Heart left ventricle (tissue), 13 donors: ENCODE data around the gene KCNQ1.

ENCODE experiments used
- POLR2A ChIP-seq, 2 donors: fragments of 450-650 bp; IDR thresholded peaks; one replicate each; pipeline ENCODE4 v1.6.1; 2017; ENCODE audit warnings: antibody characterized with exemption in 2 of 2, mild to moderate bottlenecking in 2 of 2, moderate library complexity in 2 of 2
- TF ChIP-seq, protein P1 (sequence below), 12 donors: fragments of 200-600 bp; sonication (generic) in 4 of 12; IDR thresholded peaks; one replicate each; pipeline versions ENCODE4 v1.5.0 to v1.8.0; 2018 to 2022; ENCODE audit warnings: antibody characterized with exemption in 12 of 12, mild to moderate bottlenecking in 5 of 12
- donor health status: ischemic (EF 13 %, LVEDD 7.1; RV severe dilation, severe dysfunction).
- donor health status: DM: no; HTN: yes; CAD: no.
- donor health status: DM: no; HTN: no; CAD: no.
- donor health status: ischemic (EF 25% LVEDD 6.9; RV normal size, moderate dysfunction).
- donor health status: ischemic (EF 25% LVEDD 5.7; RV mildly dilated, moderate dysfunction).
- donor health status: ischemic (EF 35%, LVEDD 5.7; RV mildly dilated, moderate dysfunction).
- donor health status: nonischemic (EF 11% LVEDD 7.7; RV severe dilation, severe dysfunction).
- donor health status: DM: yes; HTN: yes; CAD: no.
- donor health status: PGD.
- donor health status: ischemic (EF 29% LVEDD 5.4; RV normal size, mild dysfunction).
- donor health status: nonischemic (EF 23%, LVEDD 6.1; RV moderate dilation, normal function).

DNA sequence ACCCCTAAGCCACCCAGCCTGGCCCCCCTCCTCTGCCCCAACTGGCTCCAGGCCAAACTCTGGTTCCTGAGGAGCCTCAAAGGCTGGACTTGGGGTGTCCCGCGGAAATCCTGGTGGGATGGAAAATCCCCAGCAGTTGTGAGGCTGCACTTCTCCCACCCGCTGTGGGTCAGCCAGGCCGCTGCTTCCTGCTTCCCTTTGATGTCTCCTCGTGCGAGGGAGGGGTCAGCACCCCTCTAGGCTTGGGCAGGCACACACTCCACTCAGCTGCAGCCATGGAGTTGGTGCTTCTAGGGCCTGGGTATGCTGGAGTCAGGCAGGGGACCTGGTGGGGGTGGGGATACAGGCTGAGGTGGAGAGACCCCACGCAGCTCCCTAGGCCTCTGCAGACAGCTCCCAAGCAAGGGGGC lies 243.0 kb downstream of the KCNQ1 start:
- TF ChIP-seq, protein P1, sequence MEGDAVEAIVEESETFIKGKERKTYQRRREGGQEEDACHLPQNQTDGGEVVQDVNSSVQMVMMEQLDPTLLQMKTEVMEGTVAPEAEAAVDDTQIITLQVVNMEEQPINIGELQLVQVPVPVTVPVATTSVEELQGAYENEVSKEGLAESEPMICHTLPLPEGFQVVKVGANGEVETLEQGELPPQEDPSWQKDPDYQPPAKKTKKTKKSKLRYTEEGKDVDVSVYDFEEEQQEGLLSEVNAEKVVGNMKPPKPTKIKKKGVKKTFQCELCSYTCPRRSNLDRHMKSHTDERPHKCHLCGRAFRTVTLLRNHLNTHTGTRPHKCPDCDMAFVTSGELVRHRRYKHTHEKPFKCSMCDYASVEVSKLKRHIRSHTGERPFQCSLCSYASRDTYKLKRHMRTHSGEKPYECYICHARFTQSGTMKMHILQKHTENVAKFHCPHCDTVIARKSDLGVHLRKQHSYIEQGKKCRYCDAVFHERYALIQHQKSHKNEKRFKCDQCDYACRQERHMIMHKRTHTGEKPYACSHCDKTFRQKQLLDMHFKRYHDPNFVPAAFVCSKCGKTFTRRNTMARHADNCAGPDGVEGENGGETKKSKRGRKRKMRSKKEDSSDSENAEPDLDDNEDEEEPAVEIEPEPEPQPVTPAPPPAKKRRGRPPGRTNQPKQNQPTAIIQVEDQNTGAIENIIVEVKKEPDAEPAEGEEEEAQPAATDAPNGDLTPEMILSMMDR (IDR thresholded peaks at IDR 0.05): no peak
- no peak for TF ChIP-seq POLR2A (IDR thresholded peaks at IDR 0.05)
